Measurements from ENCODE around the gene ELP2.

- no peak for TF ChIP-seq CTCF (IDR thresholded peaks at IDR 0.05; ENCODE audit: control extremely low read depth in 1 of 3, insufficient read depth in 1 of 3, low read depth in 1 of 3, low read length in 3 of 3)
- no peak for TF ChIP-seq POLR2A (IDR thresholded peaks at IDR 0.05; ENCODE audit: control extremely low read depth in 1 of 2, low read depth in 2 of 2, low read length in 2 of 2)
These were observed 31.3 kb downstream of the ELP2 start for GRCh38 chr18:36160959-36161371.
